HFFc6 (cell line): Measurements from ENCODE around the gene ERBB2. TPM values are rescaled to one million over a fixed set of nuclear protein-coding genes. Genes with fewer than 3 reads are reported as not detected.

ENCODE experiments used
- DNase-seq: peaks from one replicate; pipeline ENCODE4 v3.0.0-alpha.2; 2018
- H3K27ac Mint-ChIP-seq: 2 replicates; pipeline ENCODE4 v1.8.0; 2020; ENCODE audit warnings: mild to moderate bottlenecking, mixed read lengths
- H3K27me3 Mint-ChIP-seq: 2 replicates; pipeline ENCODE4 v1.8.0; 2021; ENCODE audit warnings: mild to moderate bottlenecking, moderate library complexity, mixed read lengths; ENCODE audit not compliant: insufficient read depth
- H3K36me3 Mint-ChIP-seq: 2 replicates; pipeline ENCODE4 v1.8.0; 2021; ENCODE audit warnings: low read depth, mixed read lengths
- H3K4me1 Mint-ChIP-seq: 2 replicates; pipeline ENCODE4 v1.8.0; 2020; ENCODE audit warnings: low read depth, mixed read lengths
- H3K4me3 Mint-ChIP-seq: 2 replicates; pipeline ENCODE4 v1.8.0; 2020; ENCODE audit warnings: mild to moderate bottlenecking, moderate library complexity, mixed read lengths
- H3K9me3 Mint-ChIP-seq: 2 replicates; pipeline ENCODE4 v1.8.0; 2020; ENCODE audit warnings: mild to moderate bottlenecking, mixed read lengths
- CTCF ChIP-seq: fragments of 200-600 bp; sonication (generic); IDR thresholded peaks from 2 replicates; pipeline ENCODE4 v1.5.0; 2021; ENCODE audit warnings: antibody characterized with exemption, mild to moderate bottlenecking
- total RNA-seq, 6 experiments: library from RNA; stranded (reverse); fragmentation: NEBNext Ultra II Directional; extraction: Animal tissue kit (Norgen Biotek cat#: 25700); gene quantifications; 2 replicates in 1 of 6; 3 replicates in 5 of 6; pipeline ENCODE4 v1.2.3, GENCODE V29; 2021

Gene ERBB2
- total RNA-seq, 6 experiments from 2014 or later: 51.9 to 67.2 (median 61.0) TPM

GRCh38 chr17:39671651-39672521 lies 28.0 kb upstream of the ERBB2 start:
- Mint-ChIP-seq H3K36me3 (no peaks in the 10 kb centered on the region), H3K27me3 (peaks cover 30% of the 10 kb centered on the region), H3K27ac (no peak overlapping the region), H3K4me1 (peaks cover 8% of the 10 kb centered on the region), H3K4me3 (no peak overlapping the region), H3K9me3 (no peaks in the 10 kb centered on the region)
- peak; percentile 78 for TF ChIP-seq CTCF
- peak; percentile 11 for DNase-seq

GRCh38 chr17:39672522-39673334 lies 27.1 kb upstream of the ERBB2 start:
- peaks cover 12% of the 10 kb centered on the region for H3K4me1 Mint-ChIP-seq
- H3K27ac Mint-ChIP-seq: no peak overlapping the region
- H3K27me3 Mint-ChIP-seq: peaks cover 29% of the 10 kb centered on the region
- H3K9me3 Mint-ChIP-seq: no peaks in the 10 kb centered on the region
- DNase-seq: no peak
- no peak overlapping the region for H3K4me3 Mint-ChIP-seq
- no peaks in the 10 kb centered on the region for H3K36me3 Mint-ChIP-seq
- peak; percentile 56 for TF ChIP-seq CTCF

GRCh38 chr17:39673335-39674081 lies 26.4 kb upstream of the ERBB2 start:
- Mint-ChIP-seq H3K4me3 (no peak overlapping the region), H3K36me3 (no peaks in the 10 kb centered on the region), H3K27ac (no peak overlapping the region), H3K27me3 (peaks cover 25% of the 10 kb centered on the region), H3K4me1 (peaks cover 13% of the 10 kb centered on the region), H3K9me3 (no peaks in the 10 kb centered on the region)
- DNase-seq: no peak
- no peak for TF ChIP-seq CTCF

GRCh38 chr17:39674179-39674578 lies 25.7 kb upstream of the ERBB2 start:
- peaks cover 9% of the 10 kb centered on the region; the same call in 1 of the 2 replicates for H3K4me1 Mint-ChIP-seq
- no peak overlapping the region for H3K4me3 Mint-ChIP-seq
- H3K36me3 Mint-ChIP-seq: no peaks in the 10 kb centered on the region
- no peak for DNase-seq
- H3K27ac Mint-ChIP-seq: no peak overlapping the region
- no peaks in the 10 kb centered on the region for H3K9me3 Mint-ChIP-seq
- H3K27me3 Mint-ChIP-seq: peaks cover 20% of the 10 kb centered on the region
- no peak for TF ChIP-seq CTCF

- no peak for TF ChIP-seq CTCF
- no peak overlapping the region for H3K4me3 Mint-ChIP-seq
- no peak for DNase-seq
- no peak overlapping the region for H3K27ac Mint-ChIP-seq
- peaks cover 9% of the 10 kb centered on the region; the same call in 1 of the 2 replicates for H3K4me1 Mint-ChIP-seq
- no peaks in the 10 kb centered on the region for H3K36me3 Mint-ChIP-seq
- H3K9me3 Mint-ChIP-seq: no peaks in the 10 kb centered on the region
- H3K27me3 Mint-ChIP-seq: peaks cover 18% of the 10 kb centered on the region
Observed at GRCh38 chr17:39674702-39675389, 25.0 kb upstream of the ERBB2 start.
